RPMI8226 (cell line): ENCODE data around the gene ZBTB39.
"Not testable (repeated sequence)": the region's sequence is repeated elsewhere in the genome, so short reads cannot be mapped to it uniquely, and the experiment has no call there.

Experiments used
- DNase-seq: peaks from one replicate; pipeline ENCODE4 v3.0.0-alpha.2; 2015

The ZBTB39 gene

GRCh38 chr12:56978397-56979138, 27.8 kb downstream of the ZBTB39 start:
- no peak for DNase-seq

GRCh38 chr12:56977361-56977760, 29.0 kb downstream of the ZBTB39 start:
- not testable (repeated sequence) for DNase-seq

- not testable (repeated sequence) for DNase-seq
Measured at GRCh38 chr12:56974224-56974623, 32.1 kb downstream of the ZBTB39 start.

GRCh38 chr12:56968910-56969309, 37.4 kb downstream of the ZBTB39 start:
- DNase-seq: not testable (repeated sequence)

- DNase-seq: peak; percentile 59
Measured at GRCh38 chr12:56965997-56966642, 40.2 kb downstream of the ZBTB39 start.

- not testable (repeated sequence) for DNase-seq
Measured at GRCh38 chr12:56965124-56965523, 41.2 kb downstream of the ZBTB39 start.

GRCh38 chr12:56963557-56963956, 42.8 kb downstream of the ZBTB39 start:
- not testable (repeated sequence) for DNase-seq

- not testable (repeated sequence) for DNase-seq
Measured at GRCh38 chr12:56962247-56962646, 44.1 kb downstream of the ZBTB39 start.

- DNase-seq: no peak
Measured at GRCh38 chr12:56958422-56958821, 47.9 kb downstream of the ZBTB39 start.

- no peak for DNase-seq
Measured at GRCh38 chr12:56957229-56958052, 48.9 kb downstream of the ZBTB39 start, which contains the start of gene RDH16. RDH16 (minus strand) TSS chr12:56957608; CDS start chr12:56957462, 146 bp downstream.

- DNase-seq: no peak
Measured at GRCh38 chr12:56955631-56956256, 50.6 kb downstream of the ZBTB39 start.

- no peak for DNase-seq
Measured at GRCh38 chr12:56954958-56955355, 51.4 kb downstream of the ZBTB39 start.

GRCh38 chr12:56954057-56954957, 52.0 kb downstream of the ZBTB39 start:
- no peak for DNase-seq

- DNase-seq: no peak
Measured at GRCh38 chr12:56953314-56953713, 53.0 kb downstream of the ZBTB39 start.

- DNase-seq: no peak
Measured at GRCh38 chr12:56951582-56952339, 54.6 kb downstream of the ZBTB39 start.

GRCh38 chr12:56948881-56949280, 57.5 kb downstream of the ZBTB39 start:
- no peak for DNase-seq
